Breast epithelium (tissue), 3 donors: ENCODE measurements around the gene DUSP22.

Experiments used
- CTCF ChIP-seq, 3 donors: fragments of 450-650 bp; IDR thresholded peaks; one replicate each; pipeline ENCODE4 v1.5.1; 2016 to 2017; ENCODE audit warnings: antibody characterized with exemption in 3 of 3, mild to moderate bottlenecking in 3 of 3, moderate library complexity in 3 of 3
- POLR2A ChIP-seq: fragments of 450-650 bp; IDR thresholded peaks from one replicate; pipeline ENCODE4 v1.6.1; 2016; ENCODE audit warnings: antibody characterized with exemption, mild to moderate bottlenecking, moderate library complexity
- POLR2AphosphoS5 ChIP-seq, 3 donors: sonication (generic); formaldehyde crosslinking; IDR thresholded peaks; one replicate each; pipeline ENCODE4 v1.6.1; 2017; ENCODE audit warnings: antibody characterized with exemption in 3 of 3

GRCh38 chr6:318243-318890, 26.1 kb downstream of the DUSP22 start:
- no peak for TF ChIP-seq CTCF (IDR thresholded peaks at IDR 0.05)
- TF ChIP-seq POLR2A = no peak
- TF ChIP-seq POLR2AphosphoS5 (IDR thresholded peaks at IDR 0.05) = no peak
